Right cardiac atrium (tissue), 5 donors: ENCODE data around the gene CIB2. TPM values are rescaled to one million over a fixed set of nuclear protein-coding genes. Genes with fewer than 3 reads are reported as not detected.

Source experiments
- ATAC-seq, 2 donors: fragments of 200-7000 bp; cut with Tn5 transposase; one replicate each; pipeline versions ENCODE4 v1.8.0 to v1.9.1; 2020; ENCODE audit warnings: moderate library complexity in 2 of 2, mild to moderate bottlenecking in 1 of 2
- DNase-seq, 3 donors: peaks; one replicate each; pipeline ENCODE4 v3.0.0-alpha.2; 2020
- H3K27ac ChIP-seq: one replicate; pipeline ENCODE4 v1.5.1; 2013; ENCODE audit warnings: mild to moderate bottlenecking, low read length, control low read depth, moderate library complexity
- H3K27me3 ChIP-seq: one replicate; pipeline ENCODE4 v1.6.1; 2013; ENCODE audit not compliant: control insufficient read depth, insufficient read depth
- H3K4me1 ChIP-seq: one replicate; pipeline ENCODE4 v1.6.1; 2013; ENCODE audit warnings: low read length; ENCODE audit not compliant: control insufficient read depth, insufficient read depth
- H3K4me3 ChIP-seq: one replicate; pipeline ENCODE4 v1.5.1; 2013; ENCODE audit warnings: low read length, control low read depth
- H3K9me3 ChIP-seq: one replicate; pipeline ENCODE4 v1.6.1; 2013; ENCODE audit warnings: low read length; ENCODE audit not compliant: control insufficient read depth
- WGBS: extraction: QIAGEN DNeasy Blood & Tissue Kit; methylation state at CpG from one replicate; pipeline ENCODE4 v1.1.7; 2013; 5-methylcytosine and 5-hydroxymethylcytosine counted together
- intact Hi-C, 4 donors: fragments of 100-400 bp; cut with DNase I; formaldehyde crosslinking; loops; one replicate each; pipeline versions ENCODE4 v1.11.0 to v1.14.0; 2022 to 2023
- polyA plus RNA-seq: library from polyadenylated mRNA; stranded (reverse); fragments of 200-250 nt; gene quantifications from one replicate; pipeline ENCODE4 v1.2.3, GENCODE V29; 2013
- total RNA-seq, 4 donors: library from RNA; stranded (reverse); fragmentation: NEBNext Ultra II Directional; extraction: Animal tissue kit (Norgen Biotek cat#: 25700); gene quantifications; one replicate each; pipeline ENCODE4 v1.2.1, GENCODE V29; 2021
- donor health status: healthy with polysubstance abuse.
- donor health status: DM: no; HTN: yes; CAD: no.
- donor health status: DM: no; HTN: no; CAD: no.
- donor health status: DM: no; HTN: yes; CAD: no; lungs with severe emphysema.
- donor health status: DM: yes; HTN: yes; CAD: no.

The CIB2 gene
- total and polyA plus RNA-seq, 5 donors: 55.0 to 76.3 (median 59.3) TPM

DNA sequence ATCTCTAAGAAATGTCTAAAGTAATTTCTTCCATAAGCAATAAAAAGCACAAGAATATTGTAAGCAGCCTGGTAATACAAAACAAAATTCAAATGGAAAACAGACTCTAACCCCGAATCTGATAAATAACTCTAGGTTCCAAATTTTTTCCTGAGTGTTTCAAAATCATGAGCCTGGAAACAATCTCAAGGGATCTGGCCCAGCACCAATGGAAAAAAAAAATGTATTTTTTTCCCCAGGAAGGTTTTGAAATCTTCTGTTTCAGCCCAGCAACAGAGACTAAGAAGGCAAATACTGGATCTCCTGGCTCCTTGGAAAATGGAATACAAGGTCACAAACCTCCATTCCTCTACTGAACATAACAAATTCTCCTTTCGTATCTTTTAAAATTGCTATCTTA lies 66.7 kb downstream of the CIB2 start:
- DNase-seq (no peak), ATAC-seq (peak; percentile 39)
- no peaks in the 10 kb centered on the region for H3K27me3 ChIP-seq
- H3K4me3 ChIP-seq: no peak overlapping the region
- H3K27ac ChIP-seq: no peak overlapping the region
- intact Hi-C loops: no loop called here
- WGBS: 44% methylated on average over 2 of the region's 2 CpGs
- H3K4me1 ChIP-seq: peaks cover 31% of the 10 kb centered on the region
- H3K9me3 ChIP-seq: no peaks in the 10 kb centered on the region

DNA sequence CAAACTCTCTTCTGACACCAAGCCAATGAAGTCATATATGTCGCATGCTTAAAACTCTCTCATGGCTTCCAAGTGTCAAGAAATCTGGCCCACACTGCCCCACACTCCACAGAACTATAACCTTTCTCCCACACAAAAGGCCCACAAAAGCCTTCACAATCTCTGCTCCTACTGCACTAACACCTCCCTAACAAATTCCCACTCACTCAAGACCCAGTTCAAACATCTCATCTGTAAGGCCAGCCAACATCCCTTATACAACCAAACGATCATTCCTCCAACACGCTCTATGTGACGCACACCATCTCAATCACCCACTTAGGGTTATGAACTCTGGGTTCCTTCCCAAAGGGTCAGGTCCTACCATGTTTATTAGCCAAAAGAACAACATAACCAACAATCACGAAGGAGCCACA lies 67.3 kb downstream of the CIB2 start:
- Histone ChIP-seq H3K9me3 (no peaks in the 10 kb centered on the region), H3K4me3 (no peak overlapping the region), H3K27me3 (no peaks in the 10 kb centered on the region), H3K27ac (peak overlapping the region; percentile 57), H3K4me1 (peaks cover 30% of the 10 kb centered on the region)
- DNase-seq: no peak
- ATAC-seq: peak in 1 of 2 donors; percentile 6
- 59% methylated on average over 5 of the region's 5 CpGs for WGBS
- intact Hi-C loops: no loop called here

GRCh38 chr15:78063217-78063616 lies 68.0 kb downstream of the CIB2 start:
- DNase-seq: no peak
- intact Hi-C loops: no loop called here
- Histone ChIP-seq H3K27ac (peak overlapping the region; percentile 57), H3K4me1 (peaks cover 24% of the 10 kb centered on the region), H3K27me3 (no peaks in the 10 kb centered on the region), H3K4me3 (no peak overlapping the region), H3K9me3 (no peaks in the 10 kb centered on the region)
- no peak for ATAC-seq

DNA sequence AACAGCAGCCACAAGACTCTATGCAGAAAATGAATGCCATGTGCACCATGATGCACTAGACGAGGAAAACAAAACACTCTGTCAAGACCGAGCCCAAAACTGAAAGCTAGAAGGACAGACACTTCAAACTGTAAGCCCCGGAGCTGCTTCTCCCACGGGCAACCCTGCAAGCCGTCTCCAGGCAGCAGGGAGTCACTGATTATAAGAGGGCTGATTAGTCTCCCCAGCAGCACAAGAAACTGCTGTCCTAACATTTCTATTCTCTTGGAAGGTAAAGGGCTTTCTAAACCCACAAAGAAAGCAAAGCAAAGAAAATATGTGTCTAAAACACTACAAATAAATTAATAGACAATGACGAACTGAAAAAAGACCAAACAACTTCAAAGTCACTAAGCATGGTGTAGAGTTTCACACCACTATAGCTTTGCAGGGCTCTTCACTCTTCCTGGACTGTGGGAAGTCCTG lies 69.2 kb downstream of the CIB2 start:
- Histone ChIP-seq H3K4me3 (no peak overlapping the region), H3K9me3 (no peaks in the 10 kb centered on the region), H3K27ac (no peak overlapping the region), H3K4me1 (peaks cover 17% of the 10 kb centered on the region), H3K27me3 (no peaks in the 10 kb centered on the region)
- ATAC-seq (peak in 1 of 2 donors; percentile 25), DNase-seq (peak in 1 of 3 donors; percentile 63)
- intact Hi-C loops: no loop called here
- WGBS: 4% methylated on average over 6 of the region's 6 CpGs

GRCh38 chr15:78060232-78060631 lies 71.0 kb downstream of the CIB2 start:
- H3K27ac ChIP-seq: no peak overlapping the region
- DNase-seq (no peak), ATAC-seq (no peak)
- peaks cover 13% of the 10 kb centered on the region for H3K4me1 ChIP-seq
- H3K27me3 ChIP-seq: no peaks in the 10 kb centered on the region
- intact Hi-C loops: no loop called here
- H3K9me3 ChIP-seq: no peaks in the 10 kb centered on the region
- 97% methylated on average over 5 of the region's 5 CpGs for whole genome bisulfite sequencing
- no peak overlapping the region for H3K4me3 ChIP-seq

DNA sequence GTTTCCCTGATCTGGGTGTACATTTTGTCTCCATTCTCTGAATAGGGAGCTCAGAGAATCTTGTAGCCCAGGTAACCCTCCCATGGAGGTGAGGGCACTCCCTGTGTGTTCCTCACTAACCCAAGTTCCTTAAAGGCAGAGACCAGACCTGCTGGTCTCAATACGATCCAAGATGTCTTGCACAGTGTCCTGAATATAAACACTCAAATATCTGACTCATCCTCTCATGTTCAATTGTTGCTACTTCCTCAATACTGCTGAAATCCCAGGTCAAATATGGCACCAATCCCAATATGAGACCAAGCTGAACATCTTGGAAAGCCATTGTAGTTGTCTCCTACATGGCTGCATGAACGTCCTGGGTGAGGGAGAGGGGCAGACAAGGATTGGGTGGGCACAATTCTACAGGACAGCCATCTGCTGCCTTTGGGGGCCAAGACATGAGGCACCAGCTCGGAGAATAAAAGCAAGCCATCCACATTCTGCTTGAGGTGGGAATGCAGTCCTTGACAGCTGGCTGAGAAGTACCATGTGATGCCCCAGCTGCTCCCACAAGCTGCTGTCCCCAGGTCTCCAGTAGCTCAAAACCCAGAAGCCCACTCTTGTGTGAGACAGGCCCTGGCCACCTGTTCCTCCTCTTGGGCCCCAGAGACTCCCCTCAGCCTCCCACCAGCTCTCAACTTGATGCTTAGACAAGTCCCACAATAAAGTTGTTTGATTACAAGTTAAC lies 72.0 kb downstream of the CIB2 start:
- no peak overlapping the region for H3K27ac ChIP-seq
- ATAC-seq: no peak
- H3K9me3 ChIP-seq: no peaks in the 10 kb centered on the region
- H3K4me3 ChIP-seq: no peak overlapping the region
- WGBS: 74% methylated on average over 3 of the region's 3 CpGs
- intact Hi-C loops: no loop called here
- no peak for DNase-seq
- peaks cover 13% of the 10 kb centered on the region for H3K4me1 ChIP-seq
- no peaks in the 10 kb centered on the region for H3K27me3 ChIP-seq

DNA sequence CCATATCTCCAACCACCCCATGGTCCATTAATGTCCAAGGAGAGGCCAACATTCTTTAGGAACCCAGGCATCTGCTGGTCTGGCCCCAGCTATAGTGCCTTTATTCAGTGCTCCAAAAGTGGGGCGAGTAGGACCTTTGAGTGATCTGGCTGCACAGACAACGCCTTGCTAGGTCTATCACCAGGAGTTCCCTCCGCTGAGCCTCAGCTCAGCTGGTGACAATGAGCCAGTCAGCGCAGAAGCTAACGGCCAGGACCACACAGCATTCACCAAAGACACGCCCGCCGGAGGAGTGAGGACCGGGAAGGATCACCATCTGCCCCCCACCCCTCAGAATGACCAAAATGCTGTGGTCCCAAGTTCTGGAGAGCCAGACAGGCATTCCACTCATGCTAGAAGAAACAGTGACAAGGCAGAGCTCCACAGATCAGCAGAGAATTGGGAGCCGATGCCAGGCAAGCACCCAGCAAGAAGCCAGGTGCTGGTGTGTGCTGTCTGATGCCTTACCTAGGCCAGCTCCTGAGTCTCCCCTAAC lies 72.8 kb downstream of the CIB2 start:
- Histone ChIP-seq H3K9me3 (no peaks in the 10 kb centered on the region), H3K27me3 (no peaks in the 10 kb centered on the region), H3K4me1 (peaks cover 11% of the 10 kb centered on the region), H3K4me3 (no peak overlapping the region), H3K27ac (no peak overlapping the region)
- DNase-seq (no peak), ATAC-seq (no peak)
- intact Hi-C loops: no loop called here
- WGBS: 89% methylated on average over 10 of the region's 10 CpGs

- peaks cover 9% of the 10 kb centered on the region for H3K4me1 ChIP-seq
- no peak overlapping the region for H3K27ac ChIP-seq
Measured at GRCh38 chr15:78057803-78058202, 73.4 kb downstream of the CIB2 start.

GRCh38 chr15:78056714-78057269 lies 74.5 kb downstream of the CIB2 start:
- Histone ChIP-seq H3K4me3 (no peak overlapping the region), H3K9me3 (no peaks in the 10 kb centered on the region), H3K4me1 (peaks cover 14% of the 10 kb centered on the region), H3K27ac (peak overlapping the region; percentile 22), H3K27me3 (no peaks in the 10 kb centered on the region)
- ATAC-seq (peak; percentile 68 to 74), DNase-seq (no peak)
- intact Hi-C loops: no loop called here
- WGBS: 36% methylated on average over 2 of the region's 2 CpGs

More at GRCh38 chr15:78057803-78058202, 73.4 kb downstream of the CIB2 start:
- intact Hi-C loops: no loop called here
- 75% methylated on average over 5 of the region's 5 CpGs for WGBS
- DNase-seq: no peak
- no peak for ATAC-seq
- Histone ChIP-seq H3K9me3 (no peaks in the 10 kb centered on the region), H3K4me3 (no peak overlapping the region), H3K27me3 (no peaks in the 10 kb centered on the region)

DNA sequence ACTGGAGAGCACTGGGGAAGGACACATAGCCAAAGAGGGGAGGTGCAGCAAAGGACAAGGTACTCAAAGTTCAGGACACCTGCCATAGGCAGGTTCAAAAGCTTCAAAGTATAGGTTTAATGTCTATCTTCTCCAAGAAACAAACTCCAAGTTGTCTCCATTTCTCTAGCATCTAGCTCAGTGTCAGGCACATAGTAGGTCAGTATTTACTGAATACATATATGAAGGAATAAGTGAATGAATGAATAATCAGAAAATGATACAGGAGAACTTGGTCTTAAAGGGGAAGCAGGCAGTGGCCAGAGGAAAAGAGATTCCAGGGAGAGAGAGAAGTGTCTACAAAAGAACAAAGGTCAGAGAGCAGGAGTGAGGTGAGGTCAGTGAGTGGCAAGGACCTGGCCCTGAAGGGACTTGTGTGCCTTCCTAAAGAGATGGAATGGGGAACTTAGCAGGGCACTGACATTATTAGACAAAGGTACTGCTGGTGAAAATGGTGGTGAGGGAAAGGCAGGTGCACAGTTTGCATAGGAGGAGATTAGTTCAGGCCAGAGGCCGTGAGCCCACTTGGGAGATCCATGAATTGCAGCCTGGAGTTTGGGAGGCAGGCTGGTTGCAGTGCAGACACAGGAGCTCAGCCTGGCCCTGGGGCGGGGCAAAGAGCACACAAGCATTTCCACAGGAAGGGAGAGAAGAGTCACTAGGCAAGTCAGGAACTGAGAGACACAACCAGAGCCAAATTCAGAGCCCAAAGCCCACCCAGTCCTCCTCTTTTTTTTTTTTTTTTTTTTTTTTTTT lies 75.1 kb downstream of the CIB2 start:
- Histone ChIP-seq H3K9me3 (no peaks in the 10 kb centered on the region), H3K27me3 (no peaks in the 10 kb centered on the region), H3K4me3 (no peak overlapping the region), H3K27ac (peak overlapping the region; percentile 22), H3K4me1 (peaks cover 16% of the 10 kb centered on the region)
- intact Hi-C loops: no loop called here
- ATAC-seq (peak; percentile 69 to 75), DNase-seq (peak in 2 of 3 donors; percentile 69)
- WGBS: 36% methylated on average over 2 of the region's 2 CpGs

GRCh38 chr15:78054966-78055365 lies 76.3 kb downstream of the CIB2 start:
- DNase-seq (no peak), ATAC-seq (no peak)
- 88% methylated on average over 1 of the region's 1 CpG for WGBS
- intact Hi-C loops: no loop called here
- Histone ChIP-seq H3K9me3 (no peaks in the 10 kb centered on the region), H3K27ac (no peak overlapping the region), H3K4me1 (peaks cover 16% of the 10 kb centered on the region), H3K27me3 (no peaks in the 10 kb centered on the region), H3K4me3 (no peak overlapping the region)
